GM15510 (cell line): ENCODE data around the gene ESRRG.

ENCODE experiments used
- POLR2A ChIP-seq: IDR thresholded peaks from 3 replicates; pipeline ENCODE4 v1.6.1; 2011; ENCODE audit warnings: borderline replicate concordance; ENCODE audit not compliant: insufficient read length; ENCODE audit errors: extremely low read depth

ESRRG gene

GRCh38 chr1:216722821-216723220 is 408 bp downstream of the ESRRG start:
- TF ChIP-seq POLR2A: no peak

GRCh38 chr1:216721863-216722262 is 1.4 kb downstream of the ESRRG start:
- no peak for TF ChIP-seq POLR2A

- no peak for TF ChIP-seq POLR2A
These were observed 2.2 kb downstream of the ESRRG start for GRCh38 chr1:216721062-216721461.

- no peak for TF ChIP-seq POLR2A
These were observed 11.5 kb downstream of the ESRRG start for GRCh38 chr1:216711712-216712111.

GRCh38 chr1:216710598-216711333 is 12.5 kb downstream of the ESRRG start:
- TF ChIP-seq POLR2A: no peak

GRCh38 chr1:216710055-216710454 is 13.2 kb downstream of the ESRRG start:
- no peak for TF ChIP-seq POLR2A

- no peak for TF ChIP-seq POLR2A
These were observed 17.6 kb downstream of the ESRRG start for GRCh38 chr1:216705676-216706075.

- TF ChIP-seq POLR2A: no peak
These were observed 21.1 kb downstream of the ESRRG start for GRCh38 chr1:216702170-216702569.

GRCh38 chr1:216700779-216701178 is 22.4 kb downstream of the ESRRG start:
- no peak for TF ChIP-seq POLR2A

- TF ChIP-seq POLR2A: no peak
These were observed 31.5 kb downstream of the ESRRG start for GRCh38 chr1:216691710-216692109.

- TF ChIP-seq POLR2A: no peak
These were observed 32.6 kb downstream of the ESRRG start for GRCh38 chr1:216690603-216691002.

GRCh38 chr1:216688127-216688657 is 35.0 kb downstream of the ESRRG start:
- TF ChIP-seq POLR2A: no peak

GRCh38 chr1:216686860-216687766 is 36.1 kb downstream of the ESRRG start:
- TF ChIP-seq POLR2A: no peak

GRCh38 chr1:216682752-216683151 is 40.5 kb downstream of the ESRRG start:
- no peak for TF ChIP-seq POLR2A

- no peak for TF ChIP-seq POLR2A
These were observed 44.1 kb downstream of the ESRRG start for GRCh38 chr1:216679108-216679507.
